RWPE2 (cell line): Measurements from ENCODE around the gene BBOF1.

Experiments used
- ATAC-seq: fragments of 200-7000 bp; cut with Tn5 transposase; 3 replicates; pipeline ENCODE4 v1.9.1; 2021; ENCODE audit warnings: low read depth
- DNase-seq: peaks from one replicate; pipeline ENCODE4 v3.0.0-alpha.2; 2020; ENCODE audit warnings: low spot score
- H3K27ac ChIP-seq: fragments of 450-650 bp; 2 replicates; pipeline ENCODE4 v1.5.1; 2017; ENCODE audit warnings: mild to moderate bottlenecking; ENCODE audit not compliant: poor library complexity, severe bottlenecking
- H3K27me3 ChIP-seq: fragments of 250-450 bp; sonication (Bioruptor Pico); 2 replicates; pipeline ENCODE4 v1.5.1; 2021; ENCODE audit warnings: mild to moderate bottlenecking, moderate library complexity; ENCODE audit not compliant: insufficient read depth, poor library complexity, severe bottlenecking
- H3K36me3 ChIP-seq: fragments of 250-450 bp; sonication (Bioruptor Pico); 2 replicates; pipeline ENCODE4 v1.5.1; 2020; ENCODE audit warnings: low read depth, mild to moderate bottlenecking, moderate library complexity
- H3K4me1 ChIP-seq: fragments of 250-450 bp; sonication (Bioruptor Pico); 2 replicates; pipeline ENCODE4 v1.5.1; 2021; ENCODE audit warnings: mild to moderate bottlenecking, moderate library complexity; ENCODE audit not compliant: insufficient read depth, poor library complexity, severe bottlenecking
- H3K4me3 ChIP-seq: fragments of 250-450 bp; sonication (Bioruptor Pico); 2 replicates; pipeline ENCODE4 v1.5.1; 2021; ENCODE audit warnings: mild to moderate bottlenecking, moderate library complexity; ENCODE audit not compliant: severe bottlenecking
- H3K9me3 ChIP-seq: fragments of 250-450 bp; sonication (Bioruptor Pico); 2 replicates; pipeline ENCODE4 v1.5.1; 2021; ENCODE audit warnings: mild to moderate bottlenecking, moderate library complexity; ENCODE audit not compliant: severe bottlenecking
- TF ChIP-seq, protein P1 (sequence below): fragments of 450-650 bp; IDR thresholded peaks from one replicate; pipeline ENCODE4 v1.5.1; 2017; ENCODE audit warnings: mild to moderate bottlenecking, moderate library complexity; ENCODE audit not compliant: poor library complexity, severe bottlenecking

The BBOF1 gene

DNA sequence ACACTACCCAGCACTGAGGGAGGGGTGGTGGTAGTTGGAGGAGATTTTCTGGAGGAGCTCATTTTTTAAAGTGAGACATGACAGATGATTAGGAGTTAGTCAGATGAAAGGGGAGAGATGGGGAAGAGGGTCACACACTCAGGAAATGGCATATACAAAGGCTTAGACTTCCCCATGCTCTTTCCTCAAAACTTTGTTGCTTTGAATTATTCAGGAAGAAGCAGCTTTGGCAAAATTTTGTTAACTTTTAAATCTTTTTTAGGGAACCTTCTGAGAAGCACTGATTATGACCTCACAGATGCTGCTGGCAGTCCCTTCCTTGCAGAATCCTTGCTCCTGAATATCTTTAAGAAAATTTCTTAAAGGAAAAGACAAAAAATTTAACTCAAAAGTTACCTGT, 45.3 kb downstream of the BBOF1 start:
- Histone ChIP-seq H3K4me3 (no peak overlapping the region), H3K27ac (no peak overlapping the region), H3K4me1 (peaks cover 11% of the 10 kb centered on the region), H3K27me3 (no peaks in the 10 kb centered on the region), H3K36me3 (peaks cover 3% of the 10 kb centered on the region), H3K9me3 (no peaks in the 10 kb centered on the region)
- TF ChIP-seq, protein P1, sequence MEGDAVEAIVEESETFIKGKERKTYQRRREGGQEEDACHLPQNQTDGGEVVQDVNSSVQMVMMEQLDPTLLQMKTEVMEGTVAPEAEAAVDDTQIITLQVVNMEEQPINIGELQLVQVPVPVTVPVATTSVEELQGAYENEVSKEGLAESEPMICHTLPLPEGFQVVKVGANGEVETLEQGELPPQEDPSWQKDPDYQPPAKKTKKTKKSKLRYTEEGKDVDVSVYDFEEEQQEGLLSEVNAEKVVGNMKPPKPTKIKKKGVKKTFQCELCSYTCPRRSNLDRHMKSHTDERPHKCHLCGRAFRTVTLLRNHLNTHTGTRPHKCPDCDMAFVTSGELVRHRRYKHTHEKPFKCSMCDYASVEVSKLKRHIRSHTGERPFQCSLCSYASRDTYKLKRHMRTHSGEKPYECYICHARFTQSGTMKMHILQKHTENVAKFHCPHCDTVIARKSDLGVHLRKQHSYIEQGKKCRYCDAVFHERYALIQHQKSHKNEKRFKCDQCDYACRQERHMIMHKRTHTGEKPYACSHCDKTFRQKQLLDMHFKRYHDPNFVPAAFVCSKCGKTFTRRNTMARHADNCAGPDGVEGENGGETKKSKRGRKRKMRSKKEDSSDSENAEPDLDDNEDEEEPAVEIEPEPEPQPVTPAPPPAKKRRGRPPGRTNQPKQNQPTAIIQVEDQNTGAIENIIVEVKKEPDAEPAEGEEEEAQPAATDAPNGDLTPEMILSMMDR: no peak
- DNase-seq (no peak), ATAC-seq (no peak)

DNA sequence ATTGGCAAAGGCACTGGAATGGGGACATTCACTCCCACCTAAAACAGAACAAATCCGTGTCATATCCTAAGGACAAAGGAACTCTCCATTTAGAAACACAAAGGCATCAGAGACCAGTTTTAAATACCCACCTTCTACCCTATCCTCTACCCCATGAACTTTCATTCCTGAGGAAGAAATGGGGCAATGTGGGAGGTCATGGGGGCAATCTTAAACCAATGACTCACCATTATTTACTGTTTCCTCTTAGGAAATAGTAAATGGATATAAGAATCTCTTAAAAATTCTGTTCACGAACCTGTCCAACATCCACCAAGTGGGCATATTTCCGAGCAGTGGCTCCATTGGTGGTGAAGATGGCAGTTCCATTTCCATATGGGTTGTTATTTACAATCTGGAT, 45.7 kb downstream of the BBOF1 start:
- peak; percentile 17; the same call in 1 of the 3 replicates for ATAC-seq
- Histone ChIP-seq H3K4me3 (no peak overlapping the region), H3K27ac (no peak overlapping the region)

DNA sequence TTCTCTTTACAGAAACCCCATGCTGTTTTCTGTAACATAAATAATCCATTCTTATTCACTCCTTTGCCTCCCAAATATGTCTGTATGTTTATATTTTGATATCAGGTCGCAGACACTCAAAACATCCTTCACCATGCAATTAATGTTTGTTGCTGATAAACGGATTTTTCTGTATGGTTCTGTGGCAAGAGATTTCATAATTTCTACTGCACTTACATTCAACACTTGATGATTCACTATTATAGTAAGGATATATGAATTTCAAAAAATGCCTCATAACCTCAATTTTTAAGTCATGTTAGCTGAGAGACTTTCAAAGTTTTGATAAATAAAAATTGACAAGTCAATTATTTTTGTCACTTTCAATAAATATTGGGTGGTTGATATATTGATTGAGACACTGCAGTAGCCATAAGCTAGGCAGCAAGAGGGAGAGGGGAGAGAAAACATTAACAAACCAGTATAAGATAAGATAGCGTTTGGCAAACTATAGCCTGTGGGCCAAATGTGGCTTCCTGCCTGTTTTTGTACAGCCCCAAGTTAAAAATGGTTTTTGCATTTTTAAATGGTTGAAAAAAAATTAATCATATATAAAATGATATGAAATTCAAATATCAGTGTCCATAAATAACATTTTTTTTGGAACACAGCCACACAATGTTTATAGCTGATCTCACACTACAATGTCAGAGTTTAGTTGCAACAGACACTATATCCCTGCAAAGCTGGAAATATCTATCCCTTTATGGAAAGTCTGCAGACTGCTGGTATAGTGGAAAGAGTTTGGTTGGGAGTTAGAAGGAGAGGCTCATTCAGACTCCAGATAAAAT, 46.8 kb downstream of the BBOF1 start:
- H3K27ac ChIP-seq: peak overlapping the region; percentile 1
- H3K4me1 ChIP-seq: peaks cover 11% of the 10 kb centered on the region
- peaks cover 3% of the 10 kb centered on the region for H3K36me3 ChIP-seq
- no peak overlapping the region for H3K4me3 ChIP-seq
- no peaks in the 10 kb centered on the region for H3K27me3 ChIP-seq
- TF ChIP-seq, protein P1: no peak
- no peaks in the 10 kb centered on the region for H3K9me3 ChIP-seq
- DNase-seq (no peak), ATAC-seq (peak; percentile 26; the same call in 1 of the 3 replicates)

More for the DNA sequence above, 45.7 kb downstream of the BBOF1 start:
- H3K9me3 ChIP-seq: no peaks in the 10 kb centered on the region
- peaks cover 3% of the 10 kb centered on the region for H3K36me3 ChIP-seq
- TF ChIP-seq, protein P1: no peak
- no peak for DNase-seq
- H3K4me1 ChIP-seq: peaks cover 11% of the 10 kb centered on the region
- H3K27me3 ChIP-seq: no peaks in the 10 kb centered on the region

DNA sequence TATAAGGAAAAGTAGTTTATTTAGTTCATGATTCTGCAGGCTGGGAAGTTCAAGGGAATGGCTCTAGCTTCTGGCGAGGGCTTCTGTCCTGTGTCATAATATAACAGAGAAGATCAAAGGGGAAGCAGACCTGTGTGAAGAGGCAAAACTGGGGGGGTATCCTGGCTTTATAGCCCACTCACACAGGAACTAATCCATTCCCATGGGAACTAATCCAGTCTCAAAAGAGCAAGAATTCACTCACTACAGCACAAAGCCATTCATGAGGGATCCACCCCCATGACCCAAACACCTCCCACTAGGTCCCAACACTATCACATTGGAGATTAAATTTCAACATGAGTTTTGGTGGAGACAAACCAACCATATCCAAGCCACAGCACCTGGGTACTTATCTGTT, 58.3 kb downstream of the BBOF1 start:
- H3K4me1 ChIP-seq: no peaks in the 10 kb centered on the region
- no peaks in the 10 kb centered on the region for H3K36me3 ChIP-seq
- no peak overlapping the region for H3K4me3 ChIP-seq
- no peak overlapping the region for H3K27ac ChIP-seq
- H3K9me3 ChIP-seq: no peaks in the 10 kb centered on the region
- ATAC-seq (no peak), DNase-seq (no peak)
- no peaks in the 10 kb centered on the region for H3K27me3 ChIP-seq
- TF ChIP-seq, protein P1: no peak
